ENCODE data around the gene PGAM2.
"Not testable (repeated sequence)": the region's sequence is repeated elsewhere in the genome, so short reads cannot be mapped to it uniquely, and the experiment has no call there.

The PGAM2 gene

DNA sequence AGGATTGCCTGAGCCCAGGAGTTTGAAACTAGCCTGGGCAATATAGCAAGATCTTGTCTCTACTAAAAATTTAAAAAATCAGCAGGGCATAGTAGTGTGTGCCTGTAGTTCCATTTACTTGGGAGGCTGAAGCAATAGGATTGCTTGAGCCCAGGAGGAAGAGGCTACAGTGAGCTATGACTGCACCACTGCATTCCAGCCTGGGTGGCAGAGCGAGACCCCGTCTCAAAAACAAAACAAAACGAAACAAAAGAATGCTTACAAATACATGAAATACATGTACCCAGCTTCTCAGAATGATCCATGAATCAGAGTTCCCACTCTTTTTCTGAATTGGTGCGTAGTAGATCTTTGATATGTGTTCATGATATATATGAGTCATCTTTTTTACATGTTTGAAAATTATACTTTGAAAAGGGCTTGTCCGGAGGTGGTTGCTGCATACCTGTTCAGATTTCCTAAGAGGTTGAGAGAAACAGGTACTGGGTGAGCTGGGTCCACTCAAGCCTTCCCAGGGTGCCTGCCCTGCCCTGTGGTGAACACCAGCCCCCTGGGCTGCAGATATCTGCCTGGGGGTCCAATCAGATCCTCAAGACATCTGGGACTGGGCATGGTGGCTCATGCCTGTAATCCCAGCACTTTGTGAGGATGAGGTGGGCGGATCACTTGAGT, 42.4 kb downstream of the PGAM2 start:
- DNase-seq (ENCODE audit: low read depth in 2 of 2) = not testable (repeated sequence)

DNA sequence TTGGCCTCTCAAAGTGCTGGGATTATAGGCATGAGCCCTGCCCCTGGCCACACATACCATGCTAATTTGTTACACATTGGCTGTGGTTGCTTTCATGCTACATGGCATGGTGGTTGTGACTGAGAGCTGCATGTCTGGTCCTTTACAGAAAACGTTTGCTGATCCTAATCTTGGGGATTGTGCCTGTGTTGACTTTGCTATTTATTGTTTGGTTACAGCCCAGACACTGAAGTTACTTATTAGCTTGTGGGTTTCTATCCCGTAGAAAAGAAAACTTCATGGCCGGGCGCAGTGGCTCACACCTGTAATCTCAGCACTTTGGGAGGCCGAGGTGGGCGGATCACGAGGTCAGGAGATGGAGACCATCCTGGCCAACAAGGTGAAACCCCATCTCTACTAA, 43.3 kb downstream of the PGAM2 start:
- not testable (repeated sequence) for DNase-seq (ENCODE audit: low read depth in 2 of 2)

GRCh38 chr7:44019825-44020224, 45.5 kb downstream of the PGAM2 start:
- DNase-seq (ENCODE audit: low read depth in 2 of 2) = not testable (repeated sequence)

- peak; percentile 98 to 99 for DNase-seq (ENCODE audit: low read depth in 2 of 2)
Measured at GRCh38 chr7:44018857-44019807, 46.2 kb downstream of the PGAM2 start.

DNA sequence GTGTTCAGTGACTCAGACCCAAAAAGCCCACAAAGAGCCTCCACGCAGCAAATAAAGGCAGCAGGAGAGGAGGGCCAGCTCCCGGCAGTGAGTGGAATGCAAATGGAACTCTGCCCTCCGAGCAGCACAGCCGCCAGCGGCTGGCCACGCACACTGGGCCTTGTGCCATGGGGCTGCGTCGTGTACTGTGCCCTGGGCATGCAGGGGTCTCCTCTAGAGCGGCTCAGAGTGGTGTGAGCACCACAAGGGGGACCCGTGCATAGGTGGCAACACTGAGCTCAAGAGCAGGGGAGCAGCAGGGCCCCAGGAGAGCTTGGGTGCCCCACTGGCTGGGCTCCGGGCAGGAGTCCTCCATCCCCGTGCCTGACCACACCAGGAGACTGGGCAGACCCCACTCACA, 50.3 kb downstream of the PGAM2 start:
- not testable (repeated sequence) for DNase-seq (ENCODE audit: low read depth in 2 of 2)
